HG03460 (cell line): ENCODE measurements around the gene LUC7L.
"Not testable (repeated sequence)": the region's sequence is repeated elsewhere in the genome, so short reads cannot be mapped to it uniquely, and the experiment has no call there.

Source experiments
- ATAC-seq: cut with Tn5 transposase; IDR thresholded peaks from one replicate; pipeline ENCODE4 v1.9.1; 2021; ENCODE audit not compliant: unreplicated experiment

Gene LUC7L

DNA sequence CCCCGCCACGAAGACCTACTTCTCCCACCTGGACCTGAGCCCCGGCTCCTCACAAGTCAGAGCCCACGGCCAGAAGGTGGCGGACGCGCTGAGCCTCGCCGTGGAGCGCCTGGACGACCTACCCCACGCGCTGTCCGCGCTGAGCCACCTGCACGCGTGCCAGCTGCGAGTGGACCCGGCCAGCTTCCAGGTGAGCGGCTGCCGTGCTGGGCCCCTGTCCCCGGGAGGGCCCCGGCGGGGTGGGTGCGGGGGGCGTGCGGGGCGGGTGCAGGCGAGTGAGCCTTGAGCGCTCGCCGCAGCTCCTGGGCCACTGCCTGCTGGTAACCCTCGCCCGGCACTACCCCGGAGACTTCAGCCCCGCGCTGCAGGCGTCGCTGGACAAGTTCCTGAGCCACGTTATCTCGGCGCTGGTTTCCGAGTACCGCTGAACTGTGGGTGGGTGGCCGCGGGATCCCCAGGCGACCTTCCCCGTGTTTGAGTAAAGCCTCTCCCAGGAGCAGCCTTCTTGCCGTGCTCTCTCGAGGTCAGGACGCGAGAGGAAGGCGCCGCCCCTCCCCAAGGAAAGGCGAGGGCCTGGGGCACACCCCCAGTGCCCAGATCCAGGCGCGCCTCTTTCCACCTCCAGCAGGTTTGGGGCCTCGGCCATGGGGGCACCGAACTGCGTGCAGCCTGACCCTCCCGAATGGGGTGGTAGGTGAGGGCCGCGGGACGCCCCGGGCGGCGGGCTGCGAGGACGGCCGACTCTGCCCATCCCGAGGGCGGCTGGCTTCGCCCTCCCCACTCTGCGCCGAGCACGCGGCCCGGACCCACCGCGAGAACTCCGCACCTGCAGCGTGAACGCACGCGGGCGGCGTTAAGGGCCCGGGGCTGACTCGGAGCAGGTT is 48.3 kb downstream of the LUC7L start:
- ATAC-seq: no peak

DNA sequence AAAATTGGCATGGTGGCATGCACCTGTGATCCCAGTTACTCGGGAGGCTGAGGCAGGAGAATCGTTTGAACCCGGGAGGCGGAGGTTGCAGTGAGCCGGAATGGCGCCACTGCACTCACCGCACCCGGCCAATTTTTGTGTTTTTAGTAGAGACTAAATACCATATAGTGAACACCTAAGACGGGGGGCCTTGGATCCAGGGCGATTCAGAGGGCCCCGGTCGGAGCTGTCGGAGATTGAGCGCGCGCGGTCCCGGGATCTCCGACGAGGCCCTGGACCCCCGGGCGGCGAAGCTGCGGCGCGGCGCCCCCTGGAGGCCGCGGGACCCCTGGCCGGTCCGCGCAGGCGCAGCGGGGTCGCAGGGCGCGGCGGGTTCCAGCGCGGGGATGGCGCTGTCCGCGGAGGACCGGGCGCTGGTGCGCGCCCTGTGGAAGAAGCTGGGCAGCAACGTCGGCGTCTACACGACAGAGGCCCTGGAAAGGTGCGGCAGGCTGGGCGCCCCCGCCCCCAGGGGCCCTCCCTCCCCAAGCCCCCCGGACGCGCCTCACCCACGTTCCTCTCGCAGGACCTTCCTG is 49.1 kb downstream of the LUC7L start, which contains the start of gene HBQ1:
TSS of gene HBQ1 (plus strand) at position 359 of the 575 bp plus-strand sequence. CDS start at position 387, 28 bp downstream.
- ATAC-seq: no peak

DNA sequence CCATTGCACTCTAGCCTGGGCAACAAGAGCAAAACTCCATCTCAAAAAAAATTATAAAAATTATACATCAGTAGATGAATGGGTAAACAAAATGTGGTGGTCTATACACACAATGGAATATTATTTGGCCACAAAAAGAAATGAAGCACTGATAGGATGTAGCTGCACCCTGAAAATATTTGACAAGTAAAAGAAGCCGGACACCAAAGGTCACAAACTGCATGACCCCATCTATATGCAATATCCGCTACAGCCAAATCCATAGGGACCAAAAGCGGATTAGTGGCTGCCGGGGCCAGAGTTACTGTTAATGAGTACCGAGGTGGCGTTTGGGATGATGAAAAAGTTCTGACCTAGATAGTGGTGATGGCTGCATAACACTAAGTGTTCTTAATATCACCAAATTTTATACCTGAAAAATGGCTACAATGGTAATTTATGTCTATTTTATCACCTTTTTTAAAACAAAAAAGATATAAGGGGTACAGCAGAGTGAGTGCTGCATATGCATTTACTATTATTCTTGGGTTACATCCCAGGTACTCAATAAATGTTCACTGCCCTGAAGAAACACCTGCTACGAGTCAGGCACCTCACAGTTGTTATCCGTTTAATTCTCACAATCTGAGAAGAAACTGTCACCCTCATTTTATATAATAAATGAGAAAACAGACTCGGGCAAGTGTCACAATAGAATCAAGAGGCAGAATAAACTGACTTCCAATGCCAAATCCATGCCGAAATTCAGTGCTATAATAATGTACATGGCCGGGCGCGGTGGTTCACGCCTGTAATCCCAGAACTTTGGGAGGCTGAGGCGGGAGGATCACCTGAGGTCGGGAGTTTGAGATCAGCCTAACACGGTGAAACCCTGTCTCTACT is 49.8 kb downstream of the LUC7L start:
- ATAC-seq: no peak

DNA sequence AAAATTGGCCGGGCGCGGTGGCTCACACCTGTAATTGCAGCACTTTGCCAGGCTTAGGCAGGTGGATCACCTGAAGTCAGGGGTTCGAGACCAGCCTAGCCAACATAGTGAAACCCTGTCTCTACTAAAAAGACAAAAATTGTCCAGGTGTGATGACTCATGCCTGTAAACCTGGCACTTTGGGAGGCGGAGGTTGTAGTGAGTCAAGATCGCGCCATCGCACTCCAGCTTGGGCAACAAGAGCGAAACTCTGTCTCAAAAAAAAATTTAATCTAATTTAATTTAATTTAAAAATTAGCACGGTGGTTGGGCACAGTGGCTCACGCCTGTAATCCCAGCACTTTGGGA is 50.6 kb downstream of the LUC7L start:
- ATAC-seq: no peak

DNA sequence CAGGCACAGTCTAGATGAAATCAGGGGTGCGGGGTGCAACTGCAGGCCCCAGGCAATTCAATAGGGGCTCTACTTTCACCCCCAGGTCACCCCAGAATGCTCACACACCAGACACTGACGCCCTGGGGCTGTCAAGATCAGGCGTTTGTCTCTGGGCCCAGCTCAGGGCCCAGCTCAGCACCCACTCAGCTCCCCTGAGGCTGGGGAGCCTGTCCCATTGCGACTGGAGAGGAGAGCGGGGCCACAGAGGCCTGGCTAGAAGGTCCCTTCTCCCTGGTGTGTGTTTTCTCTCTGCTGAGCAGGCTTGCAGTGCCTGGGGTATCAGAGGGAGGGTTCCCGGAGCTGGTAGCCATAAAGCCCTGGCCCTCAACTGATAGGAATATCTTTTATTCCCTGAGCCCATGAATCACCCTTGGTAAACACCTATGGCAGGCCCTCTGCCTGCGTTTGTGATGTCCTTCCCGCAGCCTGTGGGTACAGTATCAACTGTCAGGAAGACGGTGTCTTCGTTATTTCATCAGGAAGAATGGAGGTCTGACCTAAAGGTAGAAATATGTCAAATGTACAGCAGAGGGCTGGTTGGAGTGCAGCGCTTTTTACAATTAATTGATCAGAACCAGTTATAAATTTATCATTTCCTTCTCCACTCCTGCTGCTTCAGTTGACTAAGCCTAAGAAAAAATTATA is 51.1 kb downstream of the LUC7L start:
- ATAC-seq: no peak

DNA sequence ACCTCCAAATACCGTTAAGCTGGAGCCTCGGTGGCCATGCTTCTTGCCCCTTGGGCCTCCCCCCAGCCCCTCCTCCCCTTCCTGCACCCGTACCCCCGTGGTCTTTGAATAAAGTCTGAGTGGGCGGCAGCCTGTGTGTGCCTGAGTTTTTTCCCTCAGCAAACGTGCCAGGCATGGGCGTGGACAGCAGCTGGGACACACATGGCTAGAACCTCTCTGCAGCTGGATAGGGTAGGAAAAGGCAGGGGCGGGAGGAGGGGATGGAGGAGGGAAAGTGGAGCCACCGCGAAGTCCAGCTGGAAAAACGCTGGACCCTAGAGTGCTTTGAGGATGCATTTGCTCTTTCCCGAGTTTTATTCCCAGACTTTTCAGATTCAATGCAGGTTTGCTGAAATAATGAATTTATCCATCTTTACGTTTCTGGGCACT is 51.8 kb downstream of the LUC7L start:
- no peak for ATAC-seq

DNA sequence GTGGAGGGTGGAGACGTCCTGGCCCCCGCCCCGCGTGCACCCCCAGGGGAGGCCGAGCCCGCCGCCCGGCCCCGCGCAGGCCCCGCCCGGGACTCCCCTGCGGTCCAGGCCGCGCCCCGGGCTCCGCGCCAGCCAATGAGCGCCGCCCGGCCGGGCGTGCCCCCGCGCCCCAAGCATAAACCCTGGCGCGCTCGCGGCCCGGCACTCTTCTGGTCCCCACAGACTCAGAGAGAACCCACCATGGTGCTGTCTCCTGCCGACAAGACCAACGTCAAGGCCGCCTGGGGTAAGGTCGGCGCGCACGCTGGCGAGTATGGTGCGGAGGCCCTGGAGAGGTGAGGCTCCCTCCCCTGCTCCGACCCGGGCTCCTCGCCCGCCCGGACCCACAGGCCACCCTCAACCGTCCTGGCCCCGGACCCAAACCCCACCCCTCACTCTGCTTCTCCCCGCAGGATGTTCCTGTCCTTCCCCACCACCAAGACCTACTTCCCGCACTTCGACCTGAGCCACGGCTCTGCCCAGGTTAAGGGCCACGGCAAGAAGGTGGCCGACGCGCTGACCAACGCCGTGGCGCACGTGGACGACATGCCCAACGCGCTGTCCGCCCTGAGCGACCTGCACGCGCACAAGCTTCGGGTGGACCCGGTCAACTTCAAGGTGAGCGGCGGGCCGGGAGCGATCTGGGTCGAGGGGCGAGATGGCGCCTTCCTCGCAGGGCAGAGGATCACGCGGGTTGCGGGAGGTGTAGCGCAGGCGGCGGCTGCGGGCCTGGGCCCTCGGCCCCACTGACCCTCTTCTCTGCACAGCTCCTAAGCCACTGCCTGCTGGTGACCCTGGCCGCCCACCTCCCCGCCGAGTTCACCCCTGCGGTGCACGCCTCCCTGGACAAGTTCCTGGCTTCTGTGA is 52.5 kb downstream of the LUC7L start, which contains the start of gene HBA1:
TSS of gene HBA1 (plus strand) at position 204 of the 906 bp plus-strand sequence. CDS start at position 241, 37 bp downstream.
- not testable (repeated sequence) for ATAC-seq

DNA sequence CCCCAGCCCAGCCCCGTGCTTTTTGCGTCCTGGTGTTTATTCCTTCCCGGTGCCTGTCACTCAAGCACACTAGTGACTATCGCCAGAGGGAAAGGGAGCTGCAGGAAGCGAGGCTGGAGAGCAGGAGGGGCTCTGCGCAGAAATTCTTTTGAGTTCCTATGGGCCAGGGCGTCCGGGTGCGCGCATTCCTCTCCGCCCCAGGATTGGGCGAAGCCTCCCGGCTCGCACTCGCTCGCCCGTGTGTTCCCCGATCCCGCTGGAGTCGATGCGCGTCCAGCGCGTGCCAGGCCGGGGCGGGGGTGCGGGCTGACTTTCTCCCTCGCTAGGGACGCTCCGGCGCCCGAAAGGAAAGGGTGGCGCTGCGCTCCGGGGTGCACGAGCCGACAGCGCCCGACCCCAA is 53.2 kb downstream of the LUC7L start:
- ATAC-seq: not testable (repeated sequence)

DNA sequence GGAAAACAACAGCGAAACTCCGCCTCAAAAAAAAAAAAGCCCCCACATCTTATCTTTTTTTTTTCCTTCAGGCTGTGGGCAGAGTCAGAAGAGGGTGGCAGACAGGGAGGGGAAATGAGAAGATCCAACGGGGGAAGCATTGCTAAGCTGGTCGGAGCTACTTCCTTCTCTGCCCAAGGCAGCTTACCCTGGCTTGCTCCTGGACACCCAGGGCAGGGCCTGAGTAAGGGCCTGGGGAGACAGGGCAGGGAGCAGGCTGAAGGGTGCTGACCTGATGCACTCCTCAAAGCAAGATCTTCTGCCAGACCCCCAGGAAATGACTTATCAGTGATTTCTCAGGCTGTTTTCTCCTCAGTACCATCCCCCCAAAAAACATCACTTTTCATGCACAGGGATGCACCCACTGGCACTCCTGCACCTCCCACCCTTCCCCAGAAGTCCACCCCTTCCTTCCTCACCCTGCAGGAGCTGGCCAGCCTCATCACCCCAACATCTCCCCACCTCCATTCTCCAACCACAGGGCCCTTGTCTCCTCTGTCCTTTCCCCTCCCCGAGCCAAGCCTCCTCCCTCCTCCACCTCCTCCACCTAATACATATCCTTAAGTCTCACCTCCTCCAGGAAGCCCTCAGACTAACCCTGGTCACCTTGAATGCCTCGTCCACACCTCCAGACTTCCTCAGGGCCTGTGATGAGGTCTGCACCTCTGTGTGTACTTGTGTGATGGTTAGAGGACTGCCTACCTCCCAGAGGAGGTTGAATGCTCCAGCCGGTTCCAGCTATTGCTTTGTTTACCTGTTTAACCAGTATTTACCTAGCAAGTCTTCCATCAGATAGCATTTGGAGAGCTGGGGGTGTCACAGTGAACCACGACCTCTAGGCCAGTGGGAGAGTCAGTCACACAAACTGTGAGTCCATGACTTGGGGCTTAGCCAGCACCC is 54.0 kb downstream of the LUC7L start:
- ATAC-seq: no peak

DNA sequence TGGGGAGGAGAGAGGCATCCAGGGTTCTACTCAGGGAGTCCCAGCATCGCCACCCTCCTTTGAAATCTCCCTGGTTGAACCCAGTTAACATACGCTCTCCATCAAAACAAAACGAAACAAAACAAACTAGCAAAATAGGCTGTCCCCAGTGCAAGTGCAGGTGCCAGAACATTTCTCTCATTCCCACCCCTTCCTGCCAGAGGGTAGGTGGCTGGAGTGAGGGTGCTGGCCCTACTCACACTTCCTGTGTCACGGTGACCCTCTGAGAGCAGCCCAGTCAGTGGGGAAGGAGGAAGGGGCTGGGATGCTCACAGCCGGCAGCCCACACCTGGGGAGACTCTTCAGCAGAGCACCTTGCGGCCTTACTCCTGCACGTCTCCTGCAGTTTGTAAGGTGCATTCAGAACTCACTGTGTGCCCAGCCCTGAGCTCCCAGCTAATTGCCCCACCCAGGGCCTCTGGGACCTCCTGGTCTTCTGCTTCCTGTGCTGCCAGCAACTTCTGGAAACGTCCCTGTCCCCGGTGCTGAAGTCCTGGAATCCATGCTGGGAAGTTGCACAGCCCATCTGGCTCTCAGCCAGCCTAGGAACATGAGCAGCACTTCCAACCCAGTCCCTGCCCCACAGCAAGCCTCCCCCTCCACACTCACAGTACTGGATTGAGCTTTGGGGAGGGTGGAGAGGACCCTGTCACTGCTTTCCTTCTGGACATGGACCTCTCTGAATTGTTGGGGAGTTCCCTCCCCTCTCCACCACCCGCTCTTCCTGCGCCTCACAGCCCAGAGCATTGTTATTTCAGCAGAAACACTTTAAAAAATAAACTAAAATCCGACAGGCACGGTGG is 55.1 kb downstream of the LUC7L start:
- not testable (repeated sequence) for ATAC-seq

DNA sequence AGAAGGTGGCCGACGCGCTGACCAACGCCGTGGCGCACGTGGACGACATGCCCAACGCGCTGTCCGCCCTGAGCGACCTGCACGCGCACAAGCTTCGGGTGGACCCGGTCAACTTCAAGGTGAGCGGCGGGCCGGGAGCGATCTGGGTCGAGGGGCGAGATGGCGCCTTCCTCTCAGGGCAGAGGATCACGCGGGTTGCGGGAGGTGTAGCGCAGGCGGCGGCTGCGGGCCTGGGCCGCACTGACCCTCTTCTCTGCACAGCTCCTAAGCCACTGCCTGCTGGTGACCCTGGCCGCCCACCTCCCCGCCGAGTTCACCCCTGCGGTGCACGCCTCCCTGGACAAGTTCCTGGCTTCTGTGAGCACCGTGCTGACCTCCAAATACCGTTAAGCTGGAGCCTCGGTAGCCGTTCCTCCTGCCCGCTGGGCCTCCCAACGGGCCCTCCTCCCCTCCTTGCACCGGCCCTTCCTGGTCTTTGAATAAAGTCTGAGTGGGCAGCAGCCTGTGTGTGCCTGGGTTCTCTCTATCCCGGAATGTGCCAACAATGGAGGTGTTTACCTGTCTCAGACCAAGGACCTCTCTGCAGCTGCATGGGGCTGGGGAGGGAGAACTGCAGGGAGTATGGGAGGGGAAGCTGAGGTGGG is 55.9 kb downstream of the LUC7L start:
- ATAC-seq: not testable (repeated sequence)

DNA sequence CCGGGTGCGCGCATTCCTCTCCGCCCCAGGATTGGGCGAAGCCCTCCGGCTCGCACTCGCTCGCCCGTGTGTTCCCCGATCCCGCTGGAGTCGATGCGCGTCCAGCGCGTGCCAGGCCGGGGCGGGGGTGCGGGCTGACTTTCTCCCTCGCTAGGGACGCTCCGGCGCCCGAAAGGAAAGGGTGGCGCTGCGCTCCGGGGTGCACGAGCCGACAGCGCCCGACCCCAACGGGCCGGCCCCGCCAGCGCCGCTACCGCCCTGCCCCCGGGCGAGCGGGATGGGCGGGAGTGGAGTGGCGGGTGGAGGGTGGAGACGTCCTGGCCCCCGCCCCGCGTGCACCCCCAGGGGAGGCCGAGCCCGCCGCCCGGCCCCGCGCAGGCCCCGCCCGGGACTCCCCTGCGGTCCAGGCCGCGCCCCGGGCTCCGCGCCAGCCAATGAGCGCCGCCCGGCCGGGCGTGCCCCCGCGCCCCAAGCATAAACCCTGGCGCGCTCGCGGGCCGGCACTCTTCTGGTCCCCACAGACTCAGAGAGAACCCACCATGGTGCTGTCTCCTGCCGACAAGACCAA is 56.8 kb downstream of the LUC7L start, which contains the start of gene HBA2:
TSS of gene HBA2 (plus strand) at position 503 of the 568 bp plus-strand sequence. CDS start at position 540, 37 bp downstream.
- not testable (repeated sequence) for ATAC-seq

DNA sequence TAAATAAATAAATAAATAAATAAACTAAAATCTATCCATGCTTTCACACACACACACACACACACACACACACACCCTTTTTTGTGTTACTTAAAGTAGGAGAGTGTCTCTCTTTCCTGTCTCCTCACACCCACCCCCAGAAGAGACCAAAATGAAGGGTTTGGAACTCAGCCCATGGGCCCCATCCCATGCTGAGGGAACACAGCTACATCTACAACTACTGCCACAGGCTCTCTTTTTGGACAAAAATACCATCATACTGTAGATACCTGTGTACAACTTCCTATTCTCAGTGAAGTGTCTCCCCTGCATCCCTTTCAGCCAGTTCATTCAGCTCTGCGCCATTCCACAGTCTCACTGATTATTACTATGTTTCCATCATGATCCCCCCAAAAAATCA is 58.5 kb downstream of the LUC7L start:
- ATAC-seq: no peak

DNA sequence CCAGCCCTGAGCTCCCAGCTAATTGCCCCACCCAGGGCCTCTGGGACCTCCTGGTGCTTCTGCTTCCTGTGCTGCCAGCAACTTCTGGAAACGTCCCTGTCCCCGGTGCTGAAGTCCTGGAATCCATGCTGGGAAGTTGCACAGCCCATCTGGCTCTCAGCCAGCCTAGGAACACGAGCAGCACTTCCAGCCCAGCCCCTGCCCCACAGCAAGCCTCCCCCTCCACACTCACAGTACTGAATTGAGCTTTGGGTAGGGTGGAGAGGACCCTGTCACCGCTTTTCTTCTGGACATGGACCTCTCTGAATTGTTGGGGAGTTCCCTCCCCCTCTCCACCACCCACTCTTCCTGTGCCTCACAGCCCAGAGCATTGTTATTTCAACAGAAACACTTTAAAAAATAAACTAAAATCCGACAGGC is 59.2 kb downstream of the LUC7L start:
- not testable (repeated sequence) for ATAC-seq

DNA sequence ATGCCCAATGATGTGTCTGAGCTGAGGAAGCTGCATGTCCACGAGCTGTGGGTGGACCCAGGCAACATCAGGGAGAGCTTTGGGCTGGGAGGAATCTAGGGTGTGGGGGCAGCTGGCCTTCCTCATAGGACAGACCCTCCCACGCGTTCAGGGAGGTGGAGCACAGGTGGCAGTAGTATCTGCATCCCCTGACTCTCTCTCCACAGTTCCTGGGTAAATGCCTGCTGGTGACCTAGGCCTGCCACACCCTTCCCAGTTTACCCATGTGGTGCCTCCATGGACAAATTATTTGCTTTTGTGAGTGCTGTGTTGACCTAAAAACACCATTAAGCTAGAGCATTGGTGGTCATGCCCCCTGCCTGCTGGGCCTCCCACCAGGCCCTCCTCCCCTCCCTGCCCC is 60.2 kb downstream of the LUC7L start:
- ATAC-seq: no peak

DNA sequence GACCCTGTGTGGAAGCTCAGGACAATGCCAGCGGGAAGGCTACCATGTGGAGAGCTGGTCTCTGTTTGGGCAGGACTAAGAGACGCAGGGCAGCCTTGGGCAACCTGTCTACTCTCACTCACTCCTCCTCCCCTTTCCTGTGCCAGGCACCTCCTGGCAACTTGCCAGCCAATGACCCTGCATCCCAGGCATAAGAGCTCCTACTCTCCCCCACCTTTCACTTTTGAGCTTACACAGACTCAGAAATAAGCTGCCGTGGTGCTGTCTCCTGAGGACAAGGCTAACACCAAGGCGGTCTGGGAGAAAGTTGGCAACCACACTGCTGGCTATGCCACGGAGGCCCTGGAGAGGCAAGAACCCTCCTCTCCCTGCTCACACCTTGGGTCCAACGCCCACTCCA is 60.8 kb downstream of the LUC7L start:
- no peak for ATAC-seq
